ENCODE results near the gene NHEJ1. TPM values are rescaled to one million over a fixed set of nuclear protein-coding genes. Genes with fewer than 3 reads are reported as not detected.

NHEJ1 gene
- total and polyA plus RNA-seq, 12 donors, result 3.8 to 12.0 (median 7.1) TPM

DNA sequence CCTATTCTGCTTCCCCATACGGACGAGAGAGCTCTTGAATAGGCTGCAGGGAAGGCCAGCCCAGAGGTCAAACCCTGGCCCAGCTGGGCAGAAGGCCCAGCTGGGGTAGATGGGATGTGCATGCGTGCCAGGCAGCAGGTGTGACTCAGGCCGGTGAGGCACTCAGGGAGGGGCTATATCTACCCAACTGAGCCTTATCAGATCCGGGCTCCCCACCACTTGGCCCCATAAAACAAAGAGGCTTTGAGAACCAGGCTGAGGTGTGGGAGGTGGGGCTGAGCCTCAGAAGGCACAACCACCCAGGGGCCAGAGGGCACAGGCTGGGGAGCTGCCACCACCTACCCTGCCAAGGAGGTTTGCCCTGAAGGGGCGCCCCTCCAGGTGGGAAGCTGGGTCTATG is 111.3 kb downstream of the NHEJ1 start:
- TF ChIP-seq, protein P1, sequence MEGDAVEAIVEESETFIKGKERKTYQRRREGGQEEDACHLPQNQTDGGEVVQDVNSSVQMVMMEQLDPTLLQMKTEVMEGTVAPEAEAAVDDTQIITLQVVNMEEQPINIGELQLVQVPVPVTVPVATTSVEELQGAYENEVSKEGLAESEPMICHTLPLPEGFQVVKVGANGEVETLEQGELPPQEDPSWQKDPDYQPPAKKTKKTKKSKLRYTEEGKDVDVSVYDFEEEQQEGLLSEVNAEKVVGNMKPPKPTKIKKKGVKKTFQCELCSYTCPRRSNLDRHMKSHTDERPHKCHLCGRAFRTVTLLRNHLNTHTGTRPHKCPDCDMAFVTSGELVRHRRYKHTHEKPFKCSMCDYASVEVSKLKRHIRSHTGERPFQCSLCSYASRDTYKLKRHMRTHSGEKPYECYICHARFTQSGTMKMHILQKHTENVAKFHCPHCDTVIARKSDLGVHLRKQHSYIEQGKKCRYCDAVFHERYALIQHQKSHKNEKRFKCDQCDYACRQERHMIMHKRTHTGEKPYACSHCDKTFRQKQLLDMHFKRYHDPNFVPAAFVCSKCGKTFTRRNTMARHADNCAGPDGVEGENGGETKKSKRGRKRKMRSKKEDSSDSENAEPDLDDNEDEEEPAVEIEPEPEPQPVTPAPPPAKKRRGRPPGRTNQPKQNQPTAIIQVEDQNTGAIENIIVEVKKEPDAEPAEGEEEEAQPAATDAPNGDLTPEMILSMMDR (IDR thresholded peaks at IDR 0.05), result no peak
- intact Hi-C loops (cut with DNase I), result no loop called here
- DNase-seq (no peak), ATAC-seq (no peak)
- Histone ChIP-seq H3K36me3 (no peaks in the 10 kb centered on the region), H3K9me3 (no peaks in the 10 kb centered on the region), H3K4me3 (no peak overlapping the region), H3K4me1 (no peaks in the 10 kb centered on the region), H3K27me3 (peaks cover 0 to 88% (median 75%) of the 10 kb centered on the region in 7 donors), H3K27ac (no peak overlapping the region)
- 70 to 75% methylated on average over 6 of the region's 6 CpGs for WGBS, 2 donors

DNA sequence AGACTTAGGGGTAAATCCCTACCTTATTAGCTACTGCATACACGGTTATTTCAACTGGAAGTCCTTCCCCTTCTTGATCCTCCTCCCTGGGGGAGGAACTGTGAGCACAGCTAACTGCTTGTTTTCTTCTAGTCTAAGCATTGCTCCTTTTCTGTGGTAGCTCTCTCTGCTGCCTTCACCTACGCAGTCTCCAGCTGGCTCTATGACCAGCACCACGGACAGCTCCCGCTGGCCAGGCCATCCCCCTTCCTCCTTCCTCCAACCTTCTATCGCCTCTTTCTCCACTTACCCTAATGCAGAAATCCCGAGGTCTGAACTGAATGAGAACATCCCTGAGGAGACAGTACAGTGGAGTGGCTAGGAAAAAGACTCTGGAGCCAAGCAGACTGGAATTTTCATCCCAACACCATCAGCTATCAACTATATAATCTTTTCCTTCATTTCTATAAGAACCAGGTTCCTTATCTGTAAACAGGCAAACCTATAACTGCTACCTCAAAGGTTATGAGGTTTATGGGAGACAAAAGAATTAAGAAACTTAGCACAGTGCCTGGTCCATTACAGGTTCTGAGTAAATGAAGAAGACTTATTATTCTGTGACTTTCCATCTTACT is 114.6 kb downstream of the NHEJ1 start:
- TF ChIP-seq, protein P1 (IDR thresholded peaks at IDR 0.05), result no peak
- DNase-seq, result no peak
- Histone ChIP-seq H3K27ac (no peak overlapping the region), H3K4me3 (no peak overlapping the region), H3K36me3 (no peaks in the 10 kb centered on the region), H3K9me3 (no peaks in the 10 kb centered on the region), H3K4me1 (peaks cover 0 to 6% (median 0%) of the 10 kb centered on the region in 9 donors), H3K27me3 (peaks cover 0 to 94% (median 81%) of the 10 kb centered on the region in 7 donors)
- intact Hi-C loops (cut with DNase I), result no loop called here
- ATAC-seq, result peak in 2 of 8 donors; percentile 47 to 59
- WGBS, 2 donors, result 1 to 2% methylated on average over 6 of the region's 6 CpGs

DNA sequence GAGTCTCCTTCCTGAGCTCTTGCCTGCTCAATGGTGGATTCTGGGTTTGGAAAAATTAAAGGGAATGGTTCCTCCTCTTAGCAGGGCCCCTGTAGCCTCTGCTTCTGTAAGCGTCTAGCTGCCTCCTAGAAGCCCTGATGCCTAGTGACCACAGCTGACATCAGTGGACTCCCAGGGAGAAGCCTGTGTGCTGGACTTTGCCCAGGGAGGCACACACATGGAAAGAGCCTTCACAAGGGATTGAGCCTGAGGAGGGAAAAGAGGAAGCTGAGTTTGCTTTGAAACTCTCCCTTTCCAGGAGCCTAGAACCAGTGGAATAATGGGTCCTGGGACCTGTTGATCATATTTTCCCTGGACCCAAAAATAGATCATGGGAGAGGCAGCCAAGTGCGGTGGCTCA is 117.9 kb downstream of the NHEJ1 start:
- WGBS, 2 donors, result 75 to 81% methylated on average over 2 of the region's 2 CpGs
- intact Hi-C loops (cut with DNase I), result no loop called here
- H3K4me3 ChIP-seq, result no peak overlapping the region
- no peaks in the 10 kb centered on the region for H3K9me3 ChIP-seq
- no peak for ATAC-seq
- no peak overlapping the region for H3K27ac ChIP-seq
- peaks cover 0 to 98% (median 88%) of the 10 kb centered on the region in 7 donors for H3K27me3 ChIP-seq
- no peak for DNase-seq
- H3K36me3 ChIP-seq, result no peaks in the 10 kb centered on the region
- TF ChIP-seq, protein P1 (IDR thresholded peaks at IDR 0.05), result no peak
- H3K4me1 ChIP-seq, result peaks cover 0 to 8% (median 0%) of the 10 kb centered on the region in 9 donors

DNA sequence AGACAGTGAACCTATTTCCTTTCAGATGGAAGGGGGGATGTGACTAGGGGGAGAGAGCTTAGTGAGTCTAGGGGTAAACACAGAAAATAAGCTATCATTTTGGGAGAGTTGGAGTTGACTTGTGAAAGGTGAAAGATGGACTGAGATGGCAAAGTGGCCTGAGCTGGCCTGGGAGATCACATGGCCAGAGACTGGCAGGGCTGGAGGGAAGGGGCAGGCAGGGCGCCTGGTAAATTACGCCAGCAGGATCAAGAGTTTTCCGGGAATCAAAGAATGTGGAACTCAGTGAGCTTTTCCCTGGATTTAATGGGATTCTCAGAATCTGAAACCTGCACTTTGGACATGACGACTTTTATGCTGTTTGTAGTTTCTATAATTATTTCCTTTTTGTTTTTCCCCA is 118.5 kb downstream of the NHEJ1 start:
- intact Hi-C loops (cut with DNase I), result no loop called here
- WGBS, 2 donors, result 75 to 82% methylated on average over 4 of the region's 4 CpGs

More for the DNA sequence above, 118.5 kb downstream of the NHEJ1 start:
- Histone ChIP-seq H3K27me3 (peaks cover 0 to 98% (median 90%) of the 10 kb centered on the region in 7 donors), H3K9me3 (no peaks in the 10 kb centered on the region), H3K4me1 (peaks cover 0 to 8% (median 0%) of the 10 kb centered on the region in 9 donors), H3K27ac (no peak overlapping the region), H3K36me3 (no peaks in the 10 kb centered on the region), H3K4me3 (no peak overlapping the region)
- no peak for ATAC-seq
- TF ChIP-seq, protein P1 (IDR thresholded peaks at IDR 0.05), result no peak
- DNase-seq, result no peak

Data from heart right ventricle (tissue), 16 donors.